Measurements from ENCODE around the gene CACNA1C. TPM values are rescaled to one million over a fixed set of nuclear protein-coding genes. Genes with fewer than 3 reads are reported as not detected.

CACNA1C gene
- total RNA-seq, 2 experiments from 2014 or later = 0.69 to 1.4 TPM

- Histone ChIP-seq H3K27ac (ENCODE audit: low read depth, low read length, poor library complexity, severe bottlenecking) (no peak overlapping the region), H3K4me1 (ENCODE audit: insufficient read depth, low read length, poor library complexity, severe bottlenecking) (no peaks in the 10 kb centered on the region), H4K20me1 (ENCODE audit: insufficient read depth, low read length) (no peaks in the 10 kb centered on the region), H3K4me2 (ENCODE audit: low read length) (no peak overlapping the region), H2AFZ (ENCODE audit: low read length) (no peak overlapping the region), H3K9me3 (ENCODE audit: low read length) (no peaks in the 10 kb centered on the region), H3K4me3 (ENCODE audit: low read depth, low read length, poor library complexity, severe bottlenecking) (no peak overlapping the region), H3K36me3 (ENCODE audit: insufficient read depth, low read length) (no peaks in the 10 kb centered on the region), H3K79me2 (ENCODE audit: insufficient read depth, low read depth, low read length) (no peaks in the 10 kb centered on the region), H3K9me2 (ENCODE audit: insufficient read depth, low read length) (no peaks in the 10 kb centered on the region)
- DNase-seq (ENCODE audit: low spot score) = no peak
- intact Hi-C loops (cut with micrococcal nuclease; ENCODE audit: unreplicated experiment) = loop anchor here (5.0 kb wide), 1 partner anchor 203 kb away; no protein-coding TSS in a partner anchor
- TF ChIP-seq CTCF (conservative IDR thresholded peaks at IDR 0.05; ENCODE audit: low read length) (no peak), EZH2phosphoT487 (IDR thresholded peaks at IDR 0.05; ENCODE audit: borderline replicate concordance, low read depth, low read length) (no peak)
- no TSS peak for BruUV-seq (replicated peaks)
- POLR2A ChIA-PET = interaction anchor here (0.6 kb wide), 1 partner anchor 27 kb away, joined by 3 read pairs; no protein-coding TSS in a partner anchor
- CTCF ChIA-PET (ENCODE audit: unreplicated experiment) = no interaction called here
Observed at GRCh38 chr12:2384533-2385351, 332.0 kb downstream of the CACNA1C start.

DNA sequence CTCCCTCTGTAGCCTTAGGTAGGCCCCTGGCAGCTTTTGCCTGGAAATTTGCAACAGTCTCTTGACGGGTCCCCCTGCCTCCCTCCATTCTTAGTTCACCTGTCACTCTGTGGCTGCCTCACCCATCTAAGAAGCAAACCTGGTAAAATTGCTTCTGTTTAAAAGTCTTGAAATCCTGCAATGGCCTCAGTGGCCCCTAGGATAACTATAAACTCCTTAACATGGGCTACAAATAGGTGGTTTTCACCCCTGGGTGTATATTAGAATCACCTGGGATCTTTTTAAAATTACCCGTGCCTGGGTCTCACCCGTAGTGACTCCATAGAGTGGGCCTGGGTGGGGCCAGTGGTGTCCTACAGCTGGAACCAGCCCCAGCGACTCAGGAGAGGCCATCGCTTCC lies 332.7 kb downstream of the CACNA1C start:
- intact Hi-C loops (cut with micrococcal nuclease; ENCODE audit: unreplicated experiment) = no loop called here
- DNase-seq (ENCODE audit: low spot score) = no peak
- Histone ChIP-seq H3K9me3 (ENCODE audit: low read length) (no peaks in the 10 kb centered on the region), H4K20me1 (ENCODE audit: insufficient read depth, low read length) (no peaks in the 10 kb centered on the region), H3K4me2 (ENCODE audit: low read length) (no peak overlapping the region), H3K27ac (ENCODE audit: low read depth, low read length, poor library complexity, severe bottlenecking) (no peak overlapping the region), H3K36me3 (ENCODE audit: insufficient read depth, low read length) (no peaks in the 10 kb centered on the region), H3K79me2 (ENCODE audit: insufficient read depth, low read depth, low read length) (no peaks in the 10 kb centered on the region), H3K9me2 (ENCODE audit: insufficient read depth, low read length) (no peaks in the 10 kb centered on the region), H2AFZ (ENCODE audit: low read length) (no peak overlapping the region), H3K4me3 (ENCODE audit: low read depth, low read length, poor library complexity, severe bottlenecking) (no peak overlapping the region), H3K4me1 (ENCODE audit: insufficient read depth, low read length, poor library complexity, severe bottlenecking) (no peaks in the 10 kb centered on the region)
- ChIA-PET POLR2A (interaction anchor here (0.6 kb wide), 1 partner anchor 28 kb away, joined by 3 read pairs; no protein-coding TSS in a partner anchor), CTCF (ENCODE audit: unreplicated experiment) (no interaction called here)
- BruUV-seq (replicated peaks) = no TSS peak
- TF ChIP-seq EZH2phosphoT487 (IDR thresholded peaks at IDR 0.05; ENCODE audit: borderline replicate concordance, low read depth, low read length) (no peak), CTCF (conservative IDR thresholded peaks at IDR 0.05; ENCODE audit: low read length) (no peak)

DNA sequence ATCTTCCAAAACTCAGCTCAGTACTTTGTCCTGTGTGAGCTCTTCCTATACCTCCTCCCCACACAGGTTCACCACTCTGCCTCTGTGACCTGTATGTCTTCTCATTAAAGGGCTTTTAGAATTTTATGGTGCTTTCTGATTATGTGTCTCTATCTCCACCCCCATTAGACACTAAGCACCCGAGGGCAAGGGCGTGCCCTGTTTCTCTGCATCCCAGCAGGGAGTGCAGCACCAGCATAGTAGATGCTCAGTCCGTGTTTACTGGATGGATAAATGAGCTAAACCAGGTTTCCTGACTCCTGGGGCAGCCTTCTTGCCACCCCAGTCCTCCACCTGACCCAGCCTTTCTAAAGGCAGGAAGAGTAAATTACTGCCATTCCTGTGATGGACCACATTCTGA lies 333.8 kb downstream of the CACNA1C start:
- no peak for DNase-seq (ENCODE audit: low spot score)
- Histone ChIP-seq H3K4me3 (ENCODE audit: low read depth, low read length, poor library complexity, severe bottlenecking) (no peak overlapping the region), H3K9me2 (ENCODE audit: insufficient read depth, low read length) (no peaks in the 10 kb centered on the region), H3K79me2 (ENCODE audit: insufficient read depth, low read depth, low read length) (no peaks in the 10 kb centered on the region), H3K36me3 (ENCODE audit: insufficient read depth, low read length) (no peaks in the 10 kb centered on the region), H3K27ac (ENCODE audit: low read depth, low read length, poor library complexity, severe bottlenecking) (no peak overlapping the region), H3K4me2 (ENCODE audit: low read length) (no peak overlapping the region), H3K9me3 (ENCODE audit: low read length) (no peaks in the 10 kb centered on the region), H2AFZ (ENCODE audit: low read length) (no peak overlapping the region), H3K4me1 (ENCODE audit: insufficient read depth, low read length, poor library complexity, severe bottlenecking) (no peaks in the 10 kb centered on the region), H4K20me1 (ENCODE audit: insufficient read depth, low read length) (no peaks in the 10 kb centered on the region)
- no TSS peak for BruUV-seq (replicated peaks)
- no peak for TF ChIP-seq CTCF (conservative IDR thresholded peaks at IDR 0.05; ENCODE audit: low read length)
- no peak for TF ChIP-seq EZH2phosphoT487 (IDR thresholded peaks at IDR 0.05; ENCODE audit: borderline replicate concordance, low read depth, low read length)
- ChIA-PET POLR2A (no interaction called here), CTCF (ENCODE audit: unreplicated experiment) (no interaction called here)
- intact Hi-C loops (cut with micrococcal nuclease; ENCODE audit: unreplicated experiment) = no loop called here
